ENCODE measurements around the gene TAF4. TPM values are rescaled to one million over a fixed set of nuclear protein-coding genes. Genes with fewer than 3 reads are reported as not detected.
"Not testable (repeated sequence)": the region's sequence is repeated elsewhere in the genome, so short reads cannot be mapped to it uniquely, and the experiment has no call there.

Gene TAF4
- total RNA-seq, 1 experiment from 2014 or later = 4.4 TPM

DNA sequence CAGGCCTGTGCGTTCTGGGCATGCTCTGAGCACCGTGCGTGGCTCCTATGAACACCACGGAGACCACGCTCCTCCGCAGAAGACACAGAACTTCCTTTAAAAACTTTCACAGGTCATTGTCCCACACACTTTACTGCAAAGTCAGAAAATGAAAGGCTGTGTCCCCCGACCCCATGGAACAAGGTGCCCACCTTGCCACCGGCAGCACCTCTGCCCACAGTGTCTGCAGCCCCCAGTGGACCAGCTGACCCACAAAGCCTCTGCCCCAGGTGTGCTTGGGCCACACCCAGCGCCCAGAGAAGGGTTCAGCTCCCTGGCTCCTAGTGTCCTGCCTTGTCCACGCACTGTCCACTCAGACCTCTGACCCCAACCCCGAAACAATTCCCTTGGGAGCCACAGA, 8.7 kb downstream of the TAF4 start:
- no peak for DNase-seq (ENCODE audit: low read depth)

GRCh38 chr20:62056377-62056776, 9.3 kb downstream of the TAF4 start:
- DNase-seq (ENCODE audit: low read depth) = no peak

GRCh38 chr20:62055862-62056115, 9.9 kb downstream of the TAF4 start:
- not testable (repeated sequence) for DNase-seq (ENCODE audit: low read depth)

DNA sequence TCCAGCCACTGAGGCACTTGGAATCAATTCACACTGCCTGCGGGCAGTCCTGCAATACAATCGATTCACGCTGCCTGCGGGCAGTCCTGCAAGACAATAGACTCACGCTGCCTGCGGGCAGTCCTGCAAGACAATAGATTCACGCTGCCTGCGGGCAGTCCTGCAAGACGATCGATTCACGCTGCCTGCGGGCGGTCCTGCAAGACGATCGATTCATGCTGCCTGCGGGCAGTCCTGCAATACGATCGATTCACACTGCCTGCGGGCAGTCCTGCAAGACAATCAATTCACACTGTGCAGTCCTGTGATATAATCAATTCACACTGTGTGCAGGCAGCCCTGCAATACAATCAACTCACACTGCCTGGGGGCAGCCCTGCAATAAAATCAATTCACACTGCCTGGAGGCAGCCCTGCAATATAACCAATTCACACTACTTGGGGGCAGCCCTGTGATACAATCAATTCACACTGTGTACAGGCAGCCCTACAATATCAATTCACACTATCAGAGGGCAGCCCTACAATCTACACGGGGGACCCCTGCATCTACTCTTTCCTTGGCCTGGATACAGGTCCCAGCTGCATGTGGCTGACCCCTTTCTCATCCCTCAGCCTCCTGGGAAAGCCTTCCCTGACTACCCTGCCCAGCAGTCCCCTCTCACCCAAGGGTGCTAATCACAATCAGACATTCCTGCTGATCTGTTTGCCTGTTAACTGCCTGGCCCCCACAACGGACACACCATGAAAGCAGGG, 10.4 kb downstream of the TAF4 start:
- DNase-seq (ENCODE audit: low read depth) = no peak

DNA sequence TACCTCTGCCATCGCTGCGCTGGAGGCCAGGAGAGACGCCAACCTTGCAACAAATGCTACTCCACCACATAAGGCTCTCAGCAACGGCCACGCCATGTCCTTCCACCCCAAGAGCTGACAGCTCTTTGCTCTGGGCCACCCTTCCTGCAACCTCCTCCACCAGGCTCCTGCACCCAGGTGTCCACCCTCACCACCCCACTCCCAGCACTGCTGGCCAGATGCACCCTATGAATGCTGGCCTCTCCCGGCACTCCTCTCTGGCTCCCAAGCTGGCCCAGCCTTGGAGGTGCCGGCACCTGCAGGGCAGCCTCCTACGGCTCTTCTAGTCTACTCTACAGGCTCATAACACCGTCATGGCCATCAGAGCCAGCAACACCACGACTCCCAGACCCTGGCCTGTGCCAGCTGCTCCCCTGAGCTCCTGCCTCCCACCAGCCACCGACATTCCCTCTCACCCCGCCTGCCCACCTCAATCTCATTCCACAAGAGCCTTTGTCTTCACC, 11.2 kb downstream of the TAF4 start:
- no peak for DNase-seq (ENCODE audit: low read depth)

GRCh38 chr20:62053465-62054196, 12.1 kb downstream of the TAF4 start:
- DNase-seq (ENCODE audit: low read depth) = no peak

GRCh38 chr20:62052842-62053464, 12.7 kb downstream of the TAF4 start:
- DNase-seq (ENCODE audit: low read depth) = no peak

GRCh38 chr20:62052336-62052841, 13.3 kb downstream of the TAF4 start:
- DNase-seq (ENCODE audit: low read depth) = no peak

DNA sequence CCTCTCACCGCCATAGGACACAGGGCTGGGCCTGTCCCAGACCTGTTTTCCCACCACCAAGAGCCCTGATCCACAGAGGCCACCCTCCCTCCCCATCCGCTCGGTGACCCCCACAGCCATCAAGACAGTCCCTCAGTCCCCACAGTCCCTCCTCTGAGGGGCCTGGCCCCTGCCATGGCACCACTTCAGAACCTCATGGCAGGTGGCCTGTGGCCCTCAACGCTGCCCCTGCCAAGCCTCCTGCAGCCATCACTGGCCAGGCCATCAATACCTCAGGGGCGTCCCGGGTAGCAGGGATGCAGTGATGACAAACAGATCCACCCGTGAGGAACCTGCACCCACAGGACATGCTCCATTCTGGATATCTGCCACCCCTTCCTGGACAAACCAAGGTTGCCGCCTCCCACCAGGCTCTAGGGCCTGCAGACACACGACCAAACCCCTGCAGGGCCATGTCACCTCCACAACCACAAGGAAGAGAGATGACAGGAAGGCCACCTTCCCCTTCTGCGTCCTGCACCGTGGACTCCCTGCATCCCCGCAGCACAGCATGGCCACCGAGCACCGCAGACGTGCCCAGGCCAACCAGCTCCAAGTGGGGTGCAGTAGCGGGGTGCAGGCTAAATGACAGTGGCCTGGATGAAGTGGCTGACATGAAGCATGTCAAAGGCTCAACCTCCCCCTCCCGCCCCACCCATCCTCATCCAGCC, 14.0 kb downstream of the TAF4 start:
- DNase-seq (ENCODE audit: low read depth) = no peak

DNA sequence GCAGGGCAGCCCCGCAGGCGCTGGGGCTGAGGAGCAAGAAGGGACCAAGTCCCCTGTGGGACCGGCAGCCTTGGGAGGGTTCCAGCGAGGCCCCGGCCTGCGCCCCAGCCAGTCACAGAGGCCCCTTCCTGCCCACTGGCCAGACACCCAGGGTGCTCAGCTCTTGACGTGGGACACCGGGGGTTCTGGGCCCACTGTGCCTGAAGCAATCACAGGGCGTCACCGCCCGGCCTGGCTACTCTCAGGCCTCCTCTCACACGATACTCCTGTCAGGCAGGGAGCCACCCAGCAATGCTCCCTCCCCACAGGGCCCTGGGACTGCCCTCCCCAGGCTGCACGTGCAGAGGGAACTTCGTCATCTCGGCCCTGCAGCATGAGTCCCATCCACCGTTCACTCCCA, 14.5 kb downstream of the TAF4 start:
- no peak for DNase-seq (ENCODE audit: low read depth)

- DNase-seq (ENCODE audit: low read depth) = no peak
These were observed 15.2 kb downstream of the TAF4 start for GRCh38 chr20:62050166-62051120.

DNA sequence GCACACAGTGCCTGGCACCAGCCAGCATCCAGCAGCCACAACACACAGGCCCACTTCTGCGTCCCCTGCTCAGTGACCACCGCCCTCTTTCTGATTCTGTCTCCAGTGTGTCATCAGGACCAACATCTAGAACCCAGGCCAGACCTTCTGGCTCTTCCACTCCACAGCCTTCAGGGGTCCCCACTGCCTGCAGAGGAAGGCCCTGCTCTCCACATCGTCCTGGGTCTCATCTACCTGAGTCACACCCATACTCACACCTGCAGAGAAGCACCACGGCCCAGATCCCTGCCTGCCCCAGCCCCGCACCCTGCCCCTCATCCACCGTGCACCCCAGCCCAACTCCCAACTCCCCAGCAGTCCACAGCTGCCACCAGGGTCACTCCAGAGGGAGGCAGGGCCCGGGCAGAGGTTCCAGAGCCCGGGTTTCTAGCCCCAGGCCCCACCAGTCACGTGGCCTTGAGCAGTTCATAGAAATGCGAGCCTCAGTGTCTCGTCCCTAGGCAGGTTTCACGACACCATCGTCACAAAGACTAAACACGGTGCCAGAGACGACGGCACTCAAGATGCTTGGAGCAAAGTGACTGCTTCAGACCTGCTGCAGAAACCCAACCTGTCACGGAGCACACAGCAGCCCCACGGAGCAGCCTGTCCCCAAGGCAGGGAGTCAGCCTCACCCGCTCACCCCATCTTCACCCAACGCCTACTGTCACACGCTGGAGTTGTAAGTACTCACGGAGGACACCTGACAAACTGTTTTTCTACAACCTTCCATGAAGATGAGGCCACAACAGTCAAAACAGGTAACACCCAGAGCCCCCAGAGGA, 16.1 kb downstream of the TAF4 start:
- no peak for DNase-seq (ENCODE audit: low read depth)

DNA sequence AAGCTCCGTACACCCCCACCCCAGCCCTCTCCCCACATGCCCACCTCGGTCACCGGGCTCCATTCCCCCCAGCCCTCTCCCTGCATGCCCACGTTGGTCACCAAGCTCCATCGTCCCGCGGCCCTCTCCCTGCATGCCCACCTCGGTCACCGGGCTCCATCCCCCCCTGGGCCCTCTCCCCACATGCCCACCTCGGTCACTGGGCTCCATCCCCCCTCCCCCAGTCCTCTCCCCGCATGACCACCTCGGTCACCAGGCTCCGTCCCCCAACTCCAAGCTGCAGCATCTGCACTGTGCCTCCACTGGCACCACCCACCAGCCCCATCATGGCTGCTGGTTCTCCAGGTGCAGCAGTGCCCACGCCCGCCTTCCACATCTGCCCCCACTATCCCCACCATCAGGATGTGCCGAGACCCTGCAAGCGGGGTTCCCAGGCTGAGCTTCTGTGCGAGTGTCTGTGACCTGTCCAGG, 16.8 kb downstream of the TAF4 start:
- no peak for DNase-seq (ENCODE audit: low read depth)

DNA sequence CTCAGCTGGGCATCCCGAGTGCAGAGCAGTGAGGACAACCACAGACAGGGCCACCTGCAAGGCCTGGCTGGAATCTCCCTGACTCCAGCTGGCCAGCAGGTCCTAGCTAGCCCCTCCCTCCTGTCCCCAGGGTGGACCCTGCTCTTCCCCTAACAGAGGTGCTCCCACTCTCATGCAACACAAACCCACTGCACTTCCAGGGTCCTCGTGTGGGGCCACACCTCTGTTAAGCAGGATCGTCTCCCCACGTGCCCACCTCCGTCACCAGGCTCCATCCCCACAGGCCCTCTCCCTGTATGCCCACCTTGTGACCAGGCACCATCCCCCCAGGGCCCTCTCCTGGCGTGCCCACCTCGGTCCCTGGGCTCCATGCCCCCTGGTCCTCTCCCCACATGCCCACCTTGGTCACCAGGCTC, 17.3 kb downstream of the TAF4 start:
- DNase-seq (ENCODE audit: low read depth) = no peak

GRCh38 chr20:62047666-62048345, 17.9 kb downstream of the TAF4 start:
- no peak for DNase-seq (ENCODE audit: low read depth)

- no peak for DNase-seq (ENCODE audit: low read depth)
These were observed 19.2 kb downstream of the TAF4 start for GRCh38 chr20:62046431-62046830.

DNA sequence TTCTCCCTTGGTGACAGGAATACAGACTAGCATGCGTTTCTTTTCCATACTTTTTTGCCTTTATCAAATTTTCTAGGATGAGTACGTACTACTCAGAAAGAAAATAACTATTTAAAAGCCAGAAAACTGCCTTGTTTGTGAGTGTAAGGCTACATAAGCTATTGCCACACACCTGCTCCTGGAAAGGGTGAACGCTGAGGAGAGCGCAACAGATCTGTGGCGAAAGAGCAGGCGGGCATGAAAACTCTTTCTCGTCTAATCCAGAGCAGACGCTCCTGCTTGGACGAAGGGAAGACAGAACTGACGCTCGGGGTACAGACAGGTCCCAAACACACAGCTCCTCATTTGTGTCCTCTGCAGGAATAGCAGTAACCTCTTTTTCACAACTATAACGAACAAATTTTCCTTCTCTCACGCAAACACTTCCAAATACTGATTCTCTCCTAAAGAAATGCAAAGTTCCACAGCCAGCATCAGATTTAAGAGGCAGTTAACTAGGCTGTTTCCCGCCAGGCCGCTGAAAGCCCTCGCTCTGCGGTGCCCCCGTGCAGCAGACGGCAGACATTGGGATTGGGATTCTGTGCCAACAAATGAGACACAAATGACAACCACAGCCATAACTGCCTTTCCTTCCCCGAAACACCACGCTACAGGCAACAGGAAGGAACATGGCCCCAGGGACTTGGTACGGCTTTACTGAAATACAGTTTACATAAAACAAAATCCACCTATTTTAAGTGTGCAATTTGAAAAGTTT, 20.0 kb downstream of the TAF4 start:
- no peak for DNase-seq (ENCODE audit: low read depth)

GRCh38 chr20:62045118-62045517, 20.6 kb downstream of the TAF4 start:
- no peak for DNase-seq (ENCODE audit: low read depth)

Data from LHCN-M2 (cell line).